PC-9 (cell line): ENCODE results near the gene LAG3. TPM values are rescaled to one million over a fixed set of nuclear protein-coding genes. Genes with fewer than 3 reads are reported as not detected.

Experiments used
- BruUV-seq: library from RNA; stranded (reverse); fragments of 400-500 nt; replicated peaks from 2 replicates; lab custom pipeline; 2021; lab: Mats Ljungman, UMichigan
- CTCF ChIA-PET: fragments of 300-600 bp; sonication (Branson Sonifier 250); formaldehyde crosslinking; loops from one replicate; lab custom pipeline; 2022; ENCODE audit warnings: antibody characterized with exemption; lab: Charles Lee
- POLR2A ChIA-PET: fragments of 300-600 bp; sonication (Branson Sonifier 250); formaldehyde crosslinking; loops from one replicate; lab custom pipeline; 2022; ENCODE audit warnings: antibody characterized with exemption; ENCODE audit not compliant: unreplicated experiment; lab: Charles Lee
- DNase-seq, 2 experiments: peaks; one replicate each; pipeline versions ENCODE4 v3.0.0 to v3.0.0-alpha.2; 2015 to 2022; ENCODE audit warnings: mixed read lengths in 1 of 2
- H2AFZ ChIP-seq: fragments of 200-600 bp; sonication (generic); 2 replicates; pipeline ENCODE4 v1.8.1; 2017; ENCODE audit warnings: antibody characterized with exemption
- H3F3A ChIP-seq: fragments of 200-600 bp; sonication (generic); 2 replicates; pipeline ENCODE4 v1.8.1; 2017; ENCODE audit warnings: antibody characterized with exemption, mild to moderate bottlenecking, low read depth; ENCODE audit not compliant: insufficient read depth
- H3K27ac ChIP-seq: fragments of 200-600 bp; sonication (generic); 2 replicates; pipeline ENCODE4 v1.6.1; 2016; ENCODE audit warnings: mixed run types
- H3K27me3 ChIP-seq: fragments of 200-600 bp; sonication (generic); 2 replicates; pipeline ENCODE4 v1.6.1; 2016; ENCODE audit warnings: low read depth, mixed run types; ENCODE audit not compliant: insufficient read depth
- H3K36me3 ChIP-seq: fragments of 200-600 bp; sonication (generic); 2 replicates; pipeline ENCODE4 v1.6.1; 2016; ENCODE audit warnings: low read depth, mixed run types
- H3K4me1 ChIP-seq: fragments of 200-600 bp; sonication (generic); replicated peaks from 2 replicates; pipeline ENCODE4 v1.6.1; 2016; ENCODE audit warnings: mixed run types; ENCODE audit not compliant: insufficient read depth
- H3K4me2 ChIP-seq: fragments of 200-600 bp; sonication (generic); 2 replicates; pipeline ENCODE4 v1.6.1; 2017; ENCODE audit warnings: mixed run types
- H3K4me3 ChIP-seq: fragments of 200-600 bp; sonication (generic); 2 replicates; pipeline ENCODE4 v1.6.1; 2016; ENCODE audit warnings: mixed run types
- H3K79me2 ChIP-seq: fragments of 200-600 bp; sonication (generic); 2 replicates; pipeline ENCODE4 v1.6.1; 2017; ENCODE audit warnings: low read depth, mixed run types
- H3K9me2 ChIP-seq: fragments of 200-600 bp; sonication (generic); 2 replicates; pipeline ENCODE4 v1.8.1; 2017; ENCODE audit warnings: mild to moderate bottlenecking; ENCODE audit not compliant: insufficient read depth
- H3K9me3 ChIP-seq: fragments of 200-600 bp; sonication (generic); 2 replicates; pipeline ENCODE4 v1.8.1; 2016; ENCODE audit warnings: low read depth; ENCODE audit not compliant: insufficient read depth
- H4K20me1 ChIP-seq: fragments of 200-600 bp; sonication (generic); 2 replicates; pipeline ENCODE4 v1.8.1; 2017; ENCODE audit not compliant: insufficient read depth
- CTCF ChIP-seq: fragments of 200-600 bp; sonication (generic); conservative IDR thresholded peaks from 2 replicates; pipeline ENCODE4 v1.6.1; 2017; ENCODE audit warnings: mixed run types, antibody characterized with exemption, mild to moderate bottlenecking, moderate library complexity
- EZH2 ChIP-seq: fragments of 200-600 bp; sonication (generic); IDR thresholded peaks from 2 replicates; pipeline ENCODE4 v1.8.0; 2017; ENCODE audit warnings: antibody characterized with exemption, low read depth
- intact Hi-C: fragments of 100-400 bp; cut with micrococcal nuclease; formaldehyde crosslinking; loops from one replicate; pipeline ENCODE4 v1.10.0; 2022; ENCODE audit not compliant: unreplicated experiment
- total RNA-seq: library from RNA; stranded (reverse); gene quantifications from 2 replicates; pipeline ENCODE4 v1.2.3, GENCODE V29; 2021

The LAG3 gene
- total RNA-seq, 1 experiment from 2014 or later: 10.5 TPM

DNA sequence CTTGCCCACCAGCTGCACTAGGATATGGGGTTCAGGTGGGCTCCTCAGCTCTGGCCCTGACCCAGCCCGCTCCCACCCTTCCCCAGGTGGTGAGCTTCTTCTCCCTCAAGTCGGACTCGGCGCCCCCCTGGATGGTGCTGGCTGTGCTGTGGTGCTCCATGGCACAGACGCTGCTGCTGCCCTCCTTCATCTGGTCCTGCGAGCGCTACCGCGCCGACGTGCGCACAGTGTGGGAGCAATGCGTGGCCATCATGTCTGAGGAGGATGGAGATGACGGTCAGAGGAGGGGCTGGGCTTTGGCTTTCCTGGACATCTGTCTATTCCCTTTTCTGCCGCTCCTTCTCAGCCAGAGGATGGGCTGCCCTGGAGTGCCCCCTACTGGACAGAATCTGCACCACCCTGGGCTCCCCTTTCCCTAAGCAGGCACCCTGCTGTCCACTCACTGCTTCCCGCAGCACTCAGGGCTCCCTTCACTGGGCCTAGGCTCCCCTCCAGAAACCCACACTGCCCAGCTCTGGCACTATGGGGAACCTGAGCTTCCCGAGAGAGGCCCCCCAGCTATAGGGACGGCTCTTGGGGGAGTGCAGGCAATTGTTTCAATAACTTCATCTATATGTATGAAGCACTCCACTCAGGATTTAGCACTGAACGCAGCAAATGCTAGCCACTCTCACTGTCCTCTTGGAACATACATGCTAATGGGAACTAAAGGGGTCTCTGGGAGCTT, 53.2 kb downstream of the LAG3 start:
- H3K9me2 ChIP-seq: no peaks in the 10 kb centered on the region
- peaks cover 97% of the 10 kb centered on the region for H3K27me3 ChIP-seq
- DNase-seq: peak; percentile 68 to 93
- CTCF ChIA-PET: interaction anchor here (0.6 to 1.3 kb wide), 6 partner anchors 14 to 1940 kb away, joined by 3 to 7 read pairs (median 3); partner anchors contain the start of genes MLF2 and ZNF384
- no peaks in the 10 kb centered on the region for H3K36me3 ChIP-seq
- BruUV-seq: no TSS peak
- no peak overlapping the region for H3K27ac ChIP-seq
- no peak overlapping the region for H3K4me3 ChIP-seq
- POLR2A ChIA-PET: interaction anchor here (0.6 kb wide), 1 partner anchor 44 kb away, joined by 4 read pairs; no protein-coding TSS in a partner anchor
- no peak overlapping the region for H2AFZ ChIP-seq
- no peak overlapping the region for H3K4me2 ChIP-seq
- TF ChIP-seq CTCF (peak; percentile 96), EZH2 (no peak)
- H3K79me2 ChIP-seq: no peaks in the 10 kb centered on the region
- no peaks in the 10 kb centered on the region for H4K20me1 ChIP-seq
- H3K4me1 ChIP-seq: no peaks in the 10 kb centered on the region; the same call in 1 of the 2 replicates
- H3F3A ChIP-seq: no peaks in the 10 kb centered on the region; the same call in 1 of the 2 replicates
- intact Hi-C loops: loop anchor here (1.0 to 5.0 kb wide), 6 partner anchors 46 to 258 kb away; partner anchors contain the start of genes MLF2, NOP2 and ZNF384
- H3K9me3 ChIP-seq: no peaks in the 10 kb centered on the region

DNA sequence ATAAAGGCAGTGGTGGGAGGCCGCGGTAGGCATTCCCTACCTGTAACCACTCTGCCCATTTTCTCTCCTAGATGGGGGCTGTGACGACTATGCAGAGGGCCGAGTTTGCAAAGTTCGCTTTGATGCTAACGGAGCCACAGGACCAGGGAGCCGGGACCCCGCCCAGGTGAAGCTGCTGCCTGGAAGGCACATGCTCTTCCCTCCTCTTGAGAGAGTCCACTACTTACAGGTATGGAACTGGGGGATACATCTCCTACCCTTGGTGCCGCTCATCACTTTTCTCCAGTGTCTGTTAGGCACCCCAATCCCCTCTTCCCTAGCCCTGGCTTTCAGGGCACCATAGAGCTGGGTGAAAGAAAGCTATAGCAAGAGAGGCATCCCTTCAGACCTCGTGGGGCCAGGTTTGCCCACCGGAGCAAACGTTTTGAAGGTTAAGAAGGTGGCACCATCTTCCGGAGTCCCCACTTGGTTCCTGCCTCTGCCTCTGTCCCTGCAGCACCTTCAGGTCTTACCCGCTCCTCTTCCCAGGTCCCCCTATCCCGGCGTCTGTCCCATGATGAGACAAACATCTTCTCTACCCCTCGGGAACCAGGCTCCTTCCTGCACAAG, 53.9 kb downstream of the LAG3 start:
- no peaks in the 10 kb centered on the region for H3K9me2 ChIP-seq
- H4K20me1 ChIP-seq: no peaks in the 10 kb centered on the region
- H3K27ac ChIP-seq: no peak overlapping the region
- POLR2A ChIA-PET: interaction anchor here (0.6 to 0.7 kb wide), 2 partner anchors 43 to 279 kb away, joined by 4 read pairs; no protein-coding TSS in a partner anchor
- H3K36me3 ChIP-seq: no peaks in the 10 kb centered on the region
- no TSS peak for BruUV-seq
- CTCF ChIA-PET: interaction anchor here (0.7 kb wide), 1 partner anchor 1941 kb away, joined by 3 read pairs; no protein-coding TSS in a partner anchor
- DNase-seq: no peak
- TF ChIP-seq CTCF (no peak), EZH2 (no peak)
- H3K79me2 ChIP-seq: no peaks in the 10 kb centered on the region
- peaks cover 97% of the 10 kb centered on the region for H3K27me3 ChIP-seq
- H3K4me2 ChIP-seq: no peak overlapping the region
- intact Hi-C loops: loop anchor here (5.0 kb wide), 2 partner anchors 139 to 259 kb away; partner anchors contain the start of genes NOP2 and ZNF384
- no peaks in the 10 kb centered on the region for H3K9me3 ChIP-seq
- no peaks in the 10 kb centered on the region; the same call in 1 of the 2 replicates for H3K4me1 ChIP-seq
- no peaks in the 10 kb centered on the region; the same call in 1 of the 2 replicates for H3F3A ChIP-seq
- no peak overlapping the region for H2AFZ ChIP-seq
- no peak overlapping the region for H3K4me3 ChIP-seq

DNA sequence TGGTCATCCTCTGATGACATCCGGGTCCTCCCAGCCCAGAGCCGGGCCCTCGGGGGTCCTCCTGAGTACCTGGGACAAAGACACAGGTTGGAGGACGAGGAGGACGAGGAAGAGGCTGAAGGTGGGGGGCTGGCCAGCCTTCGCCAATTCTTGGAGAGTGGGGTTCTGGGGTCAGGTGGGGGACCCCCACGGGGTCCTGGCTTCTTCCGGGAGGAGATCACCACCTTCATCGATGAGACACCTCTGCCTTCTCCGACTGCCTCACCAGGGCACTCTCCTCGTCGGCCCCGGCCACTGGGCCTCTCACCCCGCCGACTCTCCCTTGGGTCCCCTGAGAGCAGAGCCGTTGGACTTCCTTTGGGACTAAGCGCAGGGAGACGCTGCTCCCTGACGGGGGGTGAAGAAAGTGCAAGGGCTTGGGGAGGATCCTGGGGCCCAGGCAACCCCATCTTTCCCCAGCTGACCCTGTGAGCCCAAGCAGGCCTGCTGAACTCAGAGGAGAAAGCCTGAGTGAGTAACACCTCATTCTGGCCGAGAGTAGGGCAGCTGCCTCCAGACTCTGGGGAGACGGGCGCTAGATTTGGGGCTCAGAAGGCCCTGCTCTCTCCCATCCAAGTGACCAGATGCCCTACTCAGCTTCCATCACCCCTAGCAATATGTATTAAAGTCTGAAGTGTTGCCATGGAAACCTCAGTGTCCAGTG, 54.6 kb downstream of the LAG3 start:
- H3K4me3 ChIP-seq: no peak overlapping the region

More for the DNA sequence above, 54.6 kb downstream of the LAG3 start:
- ChIA-PET POLR2A (interaction anchor here (0.7 kb wide), 1 partner anchor 280 kb away, joined by 4 read pairs; no protein-coding TSS in a partner anchor), CTCF (interaction anchor here (0.6 to 0.7 kb wide), 2 partner anchors 12 to 304 kb away, joined by 4 read pairs; no protein-coding TSS in a partner anchor)
- intact Hi-C loops: loop anchor here (5.0 kb wide), 2 partner anchors 140 to 260 kb away; partner anchors contain the start of genes NOP2 and ZNF384
- Histone ChIP-seq H2AFZ (no peak overlapping the region), H3K79me2 (no peaks in the 10 kb centered on the region), H3K4me1 (no peaks in the 10 kb centered on the region; the same call in 1 of the 2 replicates), H3K27me3 (peaks cover 97% of the 10 kb centered on the region), H3K36me3 (no peaks in the 10 kb centered on the region), H4K20me1 (no peaks in the 10 kb centered on the region), H3K4me2 (no peak overlapping the region), H3K9me3 (no peaks in the 10 kb centered on the region), H3K27ac (no peak overlapping the region), H3F3A (no peaks in the 10 kb centered on the region; the same call in 1 of the 2 replicates), H3K9me2 (no peaks in the 10 kb centered on the region)
- TF ChIP-seq CTCF: no peak
- no peak for TF ChIP-seq EZH2
- BruUV-seq: no TSS peak
- DNase-seq: no peak
